Measurements from ENCODE around the gene THEMIS2. TPM values are rescaled to one million over a fixed set of nuclear protein-coding genes. Genes with fewer than 3 reads are reported as not detected.

The THEMIS2 gene
- total and polyA plus RNA-seq, 2 of the 8 experiments (the other 6 are each of a cell fraction or from before 2014, with no cell fraction given), result 12.4 to 28.0 TPM

GRCh38 chr1:27830621-27831440 is 41.5 kb upstream of the THEMIS2 start, which contains the start of gene PPP1R8 (continued):
- no peak for TF ChIP-seq GABPA (IDR thresholded peaks at IDR 0.05; ENCODE audit: borderline replicate concordance, insufficient read depth, low read length)
- no peak for TF ChIP-seq EZH2 (IDR thresholded peaks at IDR 0.05; ENCODE audit: low read depth, low read length, severe bottlenecking)
- peak; percentile 50; the same call in 1 of the 2 replicates for TF ChIP-seq KDM5A (IDR thresholded peaks at IDR 0.05; ENCODE audit: low read length)
- TF ChIP-seq E2F6 (IDR thresholded peaks at IDR 0.05), result no peak
- no peak for TF ChIP-seq SUZ12 (IDR thresholded peaks at IDR 0.05; ENCODE audit: low read length)
- peak; percentile 54; the same call in 1 of the 2 replicates for TF ChIP-seq RBBP5 (IDR thresholded peaks at IDR 0.05; ENCODE audit: borderline replicate concordance, low read depth, low read length)
- no peak for TF ChIP-seq SIX5 (IDR thresholded peaks at IDR 0.05; ENCODE audit: low read depth, low read length)
- TF ChIP-seq NRF1 (IDR thresholded peaks at IDR 0.05; ENCODE audit: low read depth, low read length), result peak; percentile 41
- TF ChIP-seq EGR1 (IDR thresholded peaks at IDR 0.05; ENCODE audit: borderline replicate concordance, low read depth, low read length), result peak; percentile 52; the same call in 1 of the 2 replicates
- TF ChIP-seq CTCF (IDR thresholded peaks at IDR 0.05; ENCODE audit: control extremely low read depth in 1 of 3, insufficient read depth in 1 of 3, low read depth in 1 of 3, low read length in 3 of 3), result no peak
- no peak for TF ChIP-seq RFX5 (IDR thresholded peaks at IDR 0.05; ENCODE audit: borderline replicate concordance, low read depth, low read length)
- no peak for TF ChIP-seq SAP30 (IDR thresholded peaks at IDR 0.05; ENCODE audit: insufficient read depth, insufficient replicate concordance, low read length)
- TF ChIP-seq SRF (IDR thresholded peaks at IDR 0.05; ENCODE audit: low read depth, low read length), result no peak
- TF ChIP-seq CBX5 (IDR thresholded peaks at IDR 0.05; ENCODE audit: low read depth, low read length), result no peak
- TF ChIP-seq KDM1A (IDR thresholded peaks at IDR 0.05; ENCODE audit: borderline replicate concordance, low read length), result no peak
- TF ChIP-seq RAD21 (IDR thresholded peaks at IDR 0.05 in 1 of 2, conservative IDR thresholded peaks at IDR 0.05 in 1 of 2; ENCODE audit: low read depth in 2 of 2, low read length in 2 of 2), result no peak; a peak in 1 of 4 replicates
- no peak for TF ChIP-seq BCL11A (IDR thresholded peaks at IDR 0.05; ENCODE audit: low read depth in 2 of 2, low read length in 2 of 2)
- TF ChIP-seq TBP (IDR thresholded peaks at IDR 0.05; ENCODE audit: low read depth, low read length), result peak; percentile 96
- no peak for TF ChIP-seq SP2 (IDR thresholded peaks at IDR 0.05; ENCODE audit: low read length)
